ENCODE measurements around the gene EPGN.
"Not testable (repeated sequence)": the region's sequence is repeated elsewhere in the genome, so short reads cannot be mapped to it uniquely, and the experiment has no call there.

The EPGN gene

GRCh38 chr4:74330295-74330750 is 22.1 kb downstream of the EPGN start:
- Histone ChIP-seq H3K27me3 (ENCODE audit: control insufficient read depth in 5 of 5, insufficient read depth in 4 of 5, low read length in 5 of 5) (peaks cover 0 to 4% (median 0%) of the 10 kb centered on the region in 5 donors), H3K36me3 (ENCODE audit: control insufficient read depth in 5 of 5, insufficient read depth in 5 of 5, low read length in 5 of 5) (no peaks in the 10 kb centered on the region), H3K4me3 (ENCODE audit: low read depth in 1 of 5, low read length in 5 of 5) (no peak overlapping the region), H3K4me1 (ENCODE audit: control insufficient read depth in 5 of 5, insufficient read depth in 5 of 5, low read length in 5 of 5) (no peaks in the 10 kb centered on the region), H3K27ac (ENCODE audit: low read depth, low read length) (no peak overlapping the region), H3K9ac (ENCODE audit: low read length in 5 of 5) (no peak overlapping the region), H3K9me3 (ENCODE audit: control insufficient read depth in 5 of 5, low read length in 5 of 5) (no peaks in the 10 kb centered on the region)

GRCh38 chr4:74331252-74331651 is 23.0 kb downstream of the EPGN start:
- Histone ChIP-seq H3K36me3 (ENCODE audit: control insufficient read depth in 5 of 5, insufficient read depth in 5 of 5, low read length in 5 of 5) (no peaks in the 10 kb centered on the region), H3K27me3 (ENCODE audit: control insufficient read depth in 5 of 5, insufficient read depth in 4 of 5, low read length in 5 of 5) (peaks cover 0 to 4% (median 0%) of the 10 kb centered on the region in 5 donors), H3K9me3 (ENCODE audit: control insufficient read depth in 5 of 5, low read length in 5 of 5) (no peaks in the 10 kb centered on the region), H3K4me1 (ENCODE audit: control insufficient read depth in 5 of 5, insufficient read depth in 5 of 5, low read length in 5 of 5) (no peaks in the 10 kb centered on the region), H3K27ac (ENCODE audit: low read depth, low read length) (no peak overlapping the region), H3K4me3 (ENCODE audit: low read depth in 1 of 5, low read length in 5 of 5) (no peak overlapping the region), H3K9ac (ENCODE audit: low read length in 5 of 5) (no peak overlapping the region)

GRCh38 chr4:74331944-74332343 is 23.7 kb downstream of the EPGN start:
- H3K27me3 ChIP-seq (ENCODE audit: control insufficient read depth in 5 of 5, insufficient read depth in 4 of 5, low read length in 5 of 5), result peaks cover 0 to 4% (median 0%) of the 10 kb centered on the region in 5 donors

GRCh38 chr4:74334636-74335035 is 26.4 kb downstream of the EPGN start:
- H3K36me3 ChIP-seq (ENCODE audit: control insufficient read depth in 5 of 5, insufficient read depth in 5 of 5, low read length in 5 of 5), result no peaks in the 10 kb centered on the region
- H3K9me3 ChIP-seq (ENCODE audit: control insufficient read depth in 5 of 5, low read length in 5 of 5), result no peaks in the 10 kb centered on the region
- no peaks in the 10 kb centered on the region for H3K27me3 ChIP-seq (ENCODE audit: control insufficient read depth in 5 of 5, insufficient read depth in 4 of 5, low read length in 5 of 5)
- no peak overlapping the region for H3K4me3 ChIP-seq (ENCODE audit: low read depth in 1 of 5, low read length in 5 of 5)
- H3K4me1 ChIP-seq (ENCODE audit: control insufficient read depth in 5 of 5, insufficient read depth in 5 of 5, low read length in 5 of 5), result no peaks in the 10 kb centered on the region
- no peak overlapping the region for H3K27ac ChIP-seq (ENCODE audit: low read depth, low read length)
- H3K9ac ChIP-seq (ENCODE audit: low read length in 5 of 5), result no peak overlapping the region

More at GRCh38 chr4:74331944-74332343, 23.7 kb downstream of the EPGN start:
- Histone ChIP-seq H3K4me1 (ENCODE audit: control insufficient read depth in 5 of 5, insufficient read depth in 5 of 5, low read length in 5 of 5) (no peaks in the 10 kb centered on the region), H3K9me3 (ENCODE audit: control insufficient read depth in 5 of 5, low read length in 5 of 5) (no peaks in the 10 kb centered on the region), H3K36me3 (ENCODE audit: control insufficient read depth in 5 of 5, insufficient read depth in 5 of 5, low read length in 5 of 5) (no peaks in the 10 kb centered on the region), H3K9ac (ENCODE audit: low read length in 5 of 5) (no peak overlapping the region), H3K27ac (ENCODE audit: low read depth, low read length) (no peak overlapping the region), H3K4me3 (ENCODE audit: low read depth in 1 of 5, low read length in 5 of 5) (no peak overlapping the region)

GRCh38 chr4:74335341-74336021 is 27.2 kb downstream of the EPGN start:
- H3K27me3 ChIP-seq (ENCODE audit: control insufficient read depth in 5 of 5, insufficient read depth in 4 of 5, low read length in 5 of 5), result no peaks in the 10 kb centered on the region
- H3K9ac ChIP-seq (ENCODE audit: low read length in 5 of 5), result no peak overlapping the region
- H3K4me3 ChIP-seq (ENCODE audit: low read depth in 1 of 5, low read length in 5 of 5), result no peak overlapping the region
- no peaks in the 10 kb centered on the region for H3K9me3 ChIP-seq (ENCODE audit: control insufficient read depth in 5 of 5, low read length in 5 of 5)
- H3K4me1 ChIP-seq (ENCODE audit: control insufficient read depth in 5 of 5, insufficient read depth in 5 of 5, low read length in 5 of 5), result no peaks in the 10 kb centered on the region
- no peak overlapping the region for H3K27ac ChIP-seq (ENCODE audit: low read depth, low read length)
- no peaks in the 10 kb centered on the region for H3K36me3 ChIP-seq (ENCODE audit: control insufficient read depth in 5 of 5, insufficient read depth in 5 of 5, low read length in 5 of 5)

- H3K27me3 ChIP-seq (ENCODE audit: control insufficient read depth in 5 of 5, insufficient read depth in 4 of 5, low read length in 5 of 5), result no peaks in the 10 kb centered on the region
- no peaks in the 10 kb centered on the region for H3K36me3 ChIP-seq (ENCODE audit: control insufficient read depth in 5 of 5, insufficient read depth in 5 of 5, low read length in 5 of 5)
- H3K9me3 ChIP-seq (ENCODE audit: control insufficient read depth in 5 of 5, low read length in 5 of 5), result peaks cover 0 to 2% (median under 1%) of the 10 kb centered on the region in 5 donors
- H3K27ac ChIP-seq (ENCODE audit: low read depth, low read length), result no peak overlapping the region
- no peaks in the 10 kb centered on the region for H3K4me1 ChIP-seq (ENCODE audit: control insufficient read depth in 5 of 5, insufficient read depth in 5 of 5, low read length in 5 of 5)
- no peak overlapping the region for H3K9ac ChIP-seq (ENCODE audit: low read length in 5 of 5)
- H3K4me3 ChIP-seq (ENCODE audit: low read depth in 1 of 5, low read length in 5 of 5), result no peak overlapping the region
Measured at GRCh38 chr4:74338792-74339333, 30.6 kb downstream of the EPGN start.

- no peak overlapping the region for H3K27ac ChIP-seq (ENCODE audit: low read depth, low read length)
- H3K9ac ChIP-seq (ENCODE audit: low read length in 5 of 5), result no peak overlapping the region
- no peaks in the 10 kb centered on the region for H3K4me1 ChIP-seq (ENCODE audit: control insufficient read depth in 5 of 5, insufficient read depth in 5 of 5, low read length in 5 of 5)
- H3K36me3 ChIP-seq (ENCODE audit: control insufficient read depth in 5 of 5, insufficient read depth in 5 of 5, low read length in 5 of 5), result no peaks in the 10 kb centered on the region
- H3K9me3 ChIP-seq (ENCODE audit: control insufficient read depth in 5 of 5, low read length in 5 of 5), result peaks cover 0 to 9% (median 7%) of the 10 kb centered on the region in 5 donors
- no peak overlapping the region for H3K4me3 ChIP-seq (ENCODE audit: low read depth in 1 of 5, low read length in 5 of 5)
- H3K27me3 ChIP-seq (ENCODE audit: control insufficient read depth in 5 of 5, insufficient read depth in 4 of 5, low read length in 5 of 5), result no peaks in the 10 kb centered on the region
Measured at GRCh38 chr4:74339501-74339900, 31.2 kb downstream of the EPGN start.

GRCh38 chr4:74340421-74340820 is 32.2 kb downstream of the EPGN start:
- not testable (repeated sequence) for H3K36me3 ChIP-seq (ENCODE audit: control insufficient read depth in 5 of 5, insufficient read depth in 5 of 5, low read length in 5 of 5)

GRCh38 chr4:74344031-74344430 is 35.8 kb downstream of the EPGN start:
- H3K9me3 ChIP-seq (ENCODE audit: control insufficient read depth in 5 of 5, low read length in 5 of 5), result peaks cover 0 to 11% (median 7%) of the 10 kb centered on the region in 5 donors
- no peak overlapping the region for H3K9ac ChIP-seq (ENCODE audit: low read length in 5 of 5)
- H3K4me3 ChIP-seq (ENCODE audit: low read depth in 1 of 5, low read length in 5 of 5), result no peak overlapping the region
- H3K27ac ChIP-seq (ENCODE audit: low read depth, low read length), result no peak overlapping the region
- no peaks in the 10 kb centered on the region for H3K4me1 ChIP-seq (ENCODE audit: control insufficient read depth in 5 of 5, insufficient read depth in 5 of 5, low read length in 5 of 5)
- H3K27me3 ChIP-seq (ENCODE audit: control insufficient read depth in 5 of 5, insufficient read depth in 4 of 5, low read length in 5 of 5), result no peaks in the 10 kb centered on the region
- H3K36me3 ChIP-seq (ENCODE audit: control insufficient read depth in 5 of 5, insufficient read depth in 5 of 5, low read length in 5 of 5), result no peaks in the 10 kb centered on the region

More at GRCh38 chr4:74340421-74340820, 32.2 kb downstream of the EPGN start:
- H3K27ac ChIP-seq (ENCODE audit: low read depth, low read length); H3K27me3 ChIP-seq (ENCODE audit: control insufficient read depth in 5 of 5, insufficient read depth in 4 of 5, low read length in 5 of 5); H3K4me3 ChIP-seq (ENCODE audit: low read depth in 1 of 5, low read length in 5 of 5); H3K4me1 ChIP-seq (ENCODE audit: control insufficient read depth in 5 of 5, insufficient read depth in 5 of 5, low read length in 5 of 5); H3K9ac ChIP-seq (ENCODE audit: low read length in 5 of 5): not testable (repeated sequence)
- peaks cover 0 to 11% (median 7%) of the 10 kb centered on the region in 5 donors for H3K9me3 ChIP-seq (ENCODE audit: control insufficient read depth in 5 of 5, low read length in 5 of 5)

GRCh38 chr4:74353858-74354257 is 45.6 kb downstream of the EPGN start:
- Histone ChIP-seq H3K9ac (ENCODE audit: low read length in 5 of 5) (no peak overlapping the region), H3K36me3 (ENCODE audit: control insufficient read depth in 5 of 5, insufficient read depth in 5 of 5, low read length in 5 of 5) (no peaks in the 10 kb centered on the region), H3K4me3 (ENCODE audit: low read depth in 1 of 5, low read length in 5 of 5) (no peak overlapping the region), H3K27me3 (ENCODE audit: control insufficient read depth in 5 of 5, insufficient read depth in 4 of 5, low read length in 5 of 5) (no peaks in the 10 kb centered on the region), H3K4me1 (ENCODE audit: control insufficient read depth in 5 of 5, insufficient read depth in 5 of 5, low read length in 5 of 5) (no peaks in the 10 kb centered on the region), H3K27ac (ENCODE audit: low read depth, low read length) (no peak overlapping the region), H3K9me3 (ENCODE audit: control insufficient read depth in 5 of 5, low read length in 5 of 5) (no peaks in the 10 kb centered on the region)

Data from subcutaneous abdominal adipose tissue (tissue), 5 donors.